Measurements from ENCODE around the gene FRMD6.

Gene FRMD6

DNA sequence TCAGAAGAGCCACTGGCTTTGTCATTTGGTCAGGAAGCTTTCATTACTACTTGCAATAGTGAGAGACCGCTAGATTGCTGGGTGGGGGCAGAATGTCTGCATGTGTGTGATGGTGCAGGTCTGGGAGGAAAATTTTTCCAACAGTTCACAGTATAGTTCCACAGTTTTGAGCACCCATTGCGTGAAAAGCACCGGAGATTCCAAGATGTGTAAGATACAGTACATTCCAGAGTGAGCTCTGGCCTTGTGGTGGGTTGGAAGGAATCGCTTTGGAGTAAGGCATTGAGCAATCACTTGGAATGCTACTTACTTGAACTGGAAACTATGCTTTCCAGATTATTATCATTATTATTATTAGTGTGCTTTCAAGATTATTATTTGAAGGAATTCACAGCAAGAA, 47.6 kb upstream of the FRMD6 start:
- no peaks in the 10 kb centered on the region for H3K9me3 ChIP-seq (ENCODE audit: insufficient read depth, low read depth, low read length)
- no peaks in the 10 kb centered on the region for H3K79me2 ChIP-seq (ENCODE audit: insufficient read depth, low read length)
- H3F3A ChIP-seq (ENCODE audit: low read depth), result no peaks in the 10 kb centered on the region
- H3K9me2 ChIP-seq (replicated peaks; ENCODE audit: low read depth, low read length), result no peaks in the 10 kb centered on the region
- H3K9ac ChIP-seq (ENCODE audit: low read depth, low read length, poor library complexity, severe bottlenecking), result no peak overlapping the region
- no peak overlapping the region for H3K4me3 ChIP-seq (ENCODE audit: low read length, poor library complexity, severe bottlenecking)
- peaks cover 3% of the 10 kb centered on the region for H3K4me1 ChIP-seq (ENCODE audit: insufficient read depth, low read length, poor library complexity, severe bottlenecking)
- H3K27me3 ChIP-seq (ENCODE audit: insufficient read depth, low read length, poor library complexity, severe bottlenecking), result no peaks in the 10 kb centered on the region
- H2AFZ ChIP-seq (ENCODE audit: low read length), result no peak overlapping the region
- no peak for TF ChIP-seq EZH2phosphoT487 (IDR thresholded peaks at IDR 0.05; ENCODE audit: borderline replicate concordance)
- TF ChIP-seq, protein P1, sequence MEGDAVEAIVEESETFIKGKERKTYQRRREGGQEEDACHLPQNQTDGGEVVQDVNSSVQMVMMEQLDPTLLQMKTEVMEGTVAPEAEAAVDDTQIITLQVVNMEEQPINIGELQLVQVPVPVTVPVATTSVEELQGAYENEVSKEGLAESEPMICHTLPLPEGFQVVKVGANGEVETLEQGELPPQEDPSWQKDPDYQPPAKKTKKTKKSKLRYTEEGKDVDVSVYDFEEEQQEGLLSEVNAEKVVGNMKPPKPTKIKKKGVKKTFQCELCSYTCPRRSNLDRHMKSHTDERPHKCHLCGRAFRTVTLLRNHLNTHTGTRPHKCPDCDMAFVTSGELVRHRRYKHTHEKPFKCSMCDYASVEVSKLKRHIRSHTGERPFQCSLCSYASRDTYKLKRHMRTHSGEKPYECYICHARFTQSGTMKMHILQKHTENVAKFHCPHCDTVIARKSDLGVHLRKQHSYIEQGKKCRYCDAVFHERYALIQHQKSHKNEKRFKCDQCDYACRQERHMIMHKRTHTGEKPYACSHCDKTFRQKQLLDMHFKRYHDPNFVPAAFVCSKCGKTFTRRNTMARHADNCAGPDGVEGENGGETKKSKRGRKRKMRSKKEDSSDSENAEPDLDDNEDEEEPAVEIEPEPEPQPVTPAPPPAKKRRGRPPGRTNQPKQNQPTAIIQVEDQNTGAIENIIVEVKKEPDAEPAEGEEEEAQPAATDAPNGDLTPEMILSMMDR (conservative IDR thresholded peaks at IDR 0.05; ENCODE audit: low read length), result no peak
- H3K4me2 ChIP-seq (ENCODE audit: low read depth, low read length, poor library complexity, severe bottlenecking), result no peak overlapping the region
- H3K36me3 ChIP-seq (ENCODE audit: insufficient read depth, low read length), result no peaks in the 10 kb centered on the region
- no peaks in the 10 kb centered on the region for H4K20me1 ChIP-seq (ENCODE audit: insufficient read depth, low read length, poor library complexity, severe bottlenecking)

DNA sequence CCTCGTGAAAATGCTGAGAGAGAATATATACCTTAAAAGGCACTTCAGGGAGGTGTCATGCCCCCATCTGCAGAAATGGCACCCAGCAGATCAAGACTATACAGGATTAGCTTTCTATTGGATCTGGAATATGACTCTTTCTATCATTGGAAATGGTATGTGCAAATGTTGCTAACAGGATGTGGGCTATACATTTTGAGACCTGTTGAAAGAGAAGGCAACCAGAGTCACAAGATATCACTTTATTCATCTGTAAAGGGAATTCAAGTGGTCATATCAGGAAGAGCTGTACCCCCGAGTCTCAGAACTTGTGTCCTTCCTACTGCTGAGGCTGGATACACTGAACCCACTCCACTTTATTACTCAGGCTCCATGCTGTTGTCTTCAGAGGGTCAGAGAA, 46.1 kb upstream of the FRMD6 start:
- H3F3A ChIP-seq (ENCODE audit: low read depth), result no peaks in the 10 kb centered on the region
- no peak overlapping the region for H3K4me2 ChIP-seq (ENCODE audit: low read depth, low read length, poor library complexity, severe bottlenecking)
- H3K79me2 ChIP-seq (ENCODE audit: insufficient read depth, low read length), result no peaks in the 10 kb centered on the region
- no peak overlapping the region for H3K9ac ChIP-seq (ENCODE audit: low read depth, low read length, poor library complexity, severe bottlenecking)
- peak overlapping the region; percentile 11; the same call in 1 of the 2 replicates for H2AFZ ChIP-seq (ENCODE audit: low read length)
- no peaks in the 10 kb centered on the region for H4K20me1 ChIP-seq (ENCODE audit: insufficient read depth, low read length, poor library complexity, severe bottlenecking)
- no peaks in the 10 kb centered on the region for H3K36me3 ChIP-seq (ENCODE audit: insufficient read depth, low read length)
- no peaks in the 10 kb centered on the region for H3K9me2 ChIP-seq (replicated peaks; ENCODE audit: low read depth, low read length)
- H3K27me3 ChIP-seq (ENCODE audit: insufficient read depth, low read length, poor library complexity, severe bottlenecking), result no peaks in the 10 kb centered on the region
- no peaks in the 10 kb centered on the region for H3K9me3 ChIP-seq (ENCODE audit: insufficient read depth, low read depth, low read length)
- no peak for TF ChIP-seq EZH2phosphoT487 (IDR thresholded peaks at IDR 0.05; ENCODE audit: borderline replicate concordance)
- TF ChIP-seq, protein P1 (conservative IDR thresholded peaks at IDR 0.05; ENCODE audit: low read length), result no peak
- H3K4me1 ChIP-seq (ENCODE audit: insufficient read depth, low read length, poor library complexity, severe bottlenecking), result peaks cover 3% of the 10 kb centered on the region
- H3K4me3 ChIP-seq (ENCODE audit: low read length, poor library complexity, severe bottlenecking), result no peak overlapping the region

DNA sequence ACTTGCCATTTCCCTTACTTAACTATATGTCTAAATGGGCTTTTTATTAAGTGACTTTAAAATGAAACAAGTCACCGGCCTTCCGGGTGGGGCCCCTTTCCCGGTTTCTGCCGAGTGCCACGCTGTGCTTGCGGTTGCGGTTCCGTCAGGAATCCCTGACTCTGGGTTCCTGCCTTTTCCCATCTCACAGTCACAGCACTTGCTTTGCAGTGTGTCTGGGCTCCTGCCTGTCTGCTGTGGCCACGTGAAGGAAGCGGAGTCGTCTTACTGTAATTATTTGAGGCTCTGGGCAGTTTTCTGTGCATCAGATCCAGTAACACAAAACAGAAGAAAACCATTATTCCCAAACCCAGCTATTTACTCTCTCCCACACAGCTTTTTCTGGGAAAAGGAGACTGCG, 44.0 kb upstream of the FRMD6 start:
- Histone ChIP-seq H3K36me3 (ENCODE audit: insufficient read depth, low read length) (no peaks in the 10 kb centered on the region), H3K27me3 (ENCODE audit: insufficient read depth, low read length, poor library complexity, severe bottlenecking) (no peaks in the 10 kb centered on the region), H3K9me3 (ENCODE audit: insufficient read depth, low read depth, low read length) (no peaks in the 10 kb centered on the region), H3K79me2 (ENCODE audit: insufficient read depth, low read length) (no peaks in the 10 kb centered on the region), H3K9ac (ENCODE audit: low read depth, low read length, poor library complexity, severe bottlenecking) (no peak overlapping the region), H3K4me2 (ENCODE audit: low read depth, low read length, poor library complexity, severe bottlenecking) (no peak overlapping the region), H4K20me1 (ENCODE audit: insufficient read depth, low read length, poor library complexity, severe bottlenecking) (no peaks in the 10 kb centered on the region), H3F3A (ENCODE audit: low read depth) (no peaks in the 10 kb centered on the region), H3K4me3 (ENCODE audit: low read length, poor library complexity, severe bottlenecking) (no peak overlapping the region), H3K4me1 (ENCODE audit: insufficient read depth, low read length, poor library complexity, severe bottlenecking) (peaks cover 3% of the 10 kb centered on the region), H3K9me2 (replicated peaks; ENCODE audit: low read depth, low read length) (no peaks in the 10 kb centered on the region), H2AFZ (ENCODE audit: low read length) (no peak overlapping the region)
- TF ChIP-seq EZH2phosphoT487 (IDR thresholded peaks at IDR 0.05; ENCODE audit: borderline replicate concordance), result no peak
- TF ChIP-seq, protein P1 (conservative IDR thresholded peaks at IDR 0.05; ENCODE audit: low read length), result no peak

Data from Loucy (cell line).